ENCODE results near the gene SYNC. TPM values are rescaled to one million over a fixed set of nuclear protein-coding genes. Genes with fewer than 3 reads are reported as not detected.

The SYNC gene
- 22.4 TPM for total RNA-seq
- polyA plus RNA-seq, result 13.3 TPM

DNA sequence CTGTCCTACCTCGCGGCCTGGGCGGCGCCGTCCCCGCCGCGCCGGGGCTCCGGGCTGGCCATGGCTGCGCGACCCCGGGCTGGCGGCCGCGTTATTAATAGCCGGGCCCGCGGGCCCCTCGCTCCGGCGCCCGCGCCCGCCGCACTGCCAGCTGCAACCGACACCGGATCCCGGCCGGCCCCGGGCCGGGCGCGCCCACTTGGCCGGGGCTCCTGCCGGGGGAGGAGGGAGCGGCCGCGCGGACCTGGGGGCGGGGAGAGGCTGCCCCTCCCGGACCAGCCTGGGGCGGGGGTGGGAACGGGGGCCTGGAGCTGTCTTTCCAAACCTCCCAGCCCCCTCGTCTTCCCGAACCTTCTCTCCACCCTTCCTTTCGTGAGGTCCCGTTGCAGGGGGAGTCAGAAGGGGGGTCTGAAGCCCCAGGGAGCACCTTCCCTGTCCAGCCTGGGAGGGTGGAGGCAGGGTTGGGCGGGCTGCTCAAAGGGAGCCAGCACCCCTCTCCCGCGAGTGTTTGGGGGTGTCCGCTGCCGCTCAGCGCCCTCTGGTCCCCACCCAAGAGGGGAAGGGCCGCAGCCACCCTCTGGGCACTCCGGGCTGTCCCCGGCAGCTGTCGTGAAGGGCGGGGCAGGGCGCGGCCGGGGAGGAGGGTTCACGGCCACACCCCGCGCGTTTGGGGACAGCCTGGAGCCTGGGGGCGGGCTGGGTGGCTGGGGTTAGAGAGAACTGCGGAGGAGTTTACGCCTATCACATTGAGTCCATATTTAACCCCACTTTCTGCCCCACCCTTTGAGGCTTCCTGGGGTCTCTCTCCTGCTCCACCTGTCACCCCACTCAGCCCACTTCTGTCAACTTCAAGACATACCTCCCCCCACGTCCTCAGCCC lies at the start of gene SYNC:
Gene SYNC, minus strand, starts transcription at position 172 of the 880 bp plus-strand sequence. Its CDS starts 110 bp downstream, at position 62.
- no peak for DNase-seq (ENCODE audit: extremely low spot score)
- H3K4me3 ChIP-seq (ENCODE audit: low read depth, low read length), result peak within 1 kb of the TSS; percentile 71
- no peaks in the 10 kb centered on the region for H3K4me1 ChIP-seq (ENCODE audit: insufficient read depth)
- under 1% methylated on average over 70 of the region's 70 CpGs for WGBS
- peak within 1 kb of the TSS; percentile 34 for H3K27ac ChIP-seq (ENCODE audit: low read depth)
- no peaks in the 10 kb centered on the region for H3K36me3 ChIP-seq (ENCODE audit: insufficient read depth)

GRCh38 chr1:32749771-32750170 lies 47.2 kb upstream of the SYNC start:
- no peak overlapping the region for H3K27ac ChIP-seq (ENCODE audit: low read depth)
- H3K4me3 ChIP-seq (ENCODE audit: low read depth, low read length), result no peak overlapping the region
- no peaks in the 10 kb centered on the region for H3K36me3 ChIP-seq (ENCODE audit: insufficient read depth)
- 78% methylated on average over 3 of the region's 3 CpGs for WGBS
- DNase-seq (ENCODE audit: extremely low spot score), result no peak
- H3K4me1 ChIP-seq (ENCODE audit: insufficient read depth), result no peaks in the 10 kb centered on the region

GRCh38 chr1:32749332-32749731 lies 46.8 kb upstream of the SYNC start:
- WGBS, result 90% methylated on average over 4 of the region's 4 CpGs
- Histone ChIP-seq H3K27ac (ENCODE audit: low read depth) (no peak overlapping the region), H3K4me3 (ENCODE audit: low read depth, low read length) (no peak overlapping the region), H3K36me3 (ENCODE audit: insufficient read depth) (no peaks in the 10 kb centered on the region), H3K4me1 (ENCODE audit: insufficient read depth) (no peaks in the 10 kb centered on the region)
- no peak for DNase-seq (ENCODE audit: extremely low spot score)

DNA sequence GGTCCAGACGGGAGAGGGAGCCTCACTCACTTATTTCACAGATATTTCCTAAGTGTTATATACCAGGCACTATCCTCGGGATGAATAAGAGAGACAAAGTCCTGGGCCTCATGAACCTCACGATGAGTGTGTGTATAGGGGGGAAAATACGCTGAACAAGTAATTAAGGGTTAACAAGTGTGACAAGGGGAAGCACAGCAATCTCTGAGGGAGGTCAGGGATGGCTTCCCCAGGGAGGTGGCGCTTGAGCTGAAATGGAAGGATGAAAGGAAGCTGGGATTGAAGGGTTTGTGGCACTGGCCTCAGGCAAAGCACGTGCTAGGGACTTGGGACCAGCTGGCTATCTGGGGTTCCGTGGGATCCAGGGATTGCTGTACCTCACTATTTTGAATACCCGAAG lies 46.4 kb upstream of the SYNC start:
- Histone ChIP-seq H3K4me3 (ENCODE audit: low read depth, low read length) (no peak overlapping the region), H3K36me3 (ENCODE audit: insufficient read depth) (no peaks in the 10 kb centered on the region), H3K27ac (ENCODE audit: low read depth) (no peak overlapping the region), H3K4me1 (ENCODE audit: insufficient read depth) (no peaks in the 10 kb centered on the region)
- no peak for DNase-seq (ENCODE audit: extremely low spot score)
- WGBS, result 90% methylated on average over 8 of the region's 8 CpGs

DNA sequence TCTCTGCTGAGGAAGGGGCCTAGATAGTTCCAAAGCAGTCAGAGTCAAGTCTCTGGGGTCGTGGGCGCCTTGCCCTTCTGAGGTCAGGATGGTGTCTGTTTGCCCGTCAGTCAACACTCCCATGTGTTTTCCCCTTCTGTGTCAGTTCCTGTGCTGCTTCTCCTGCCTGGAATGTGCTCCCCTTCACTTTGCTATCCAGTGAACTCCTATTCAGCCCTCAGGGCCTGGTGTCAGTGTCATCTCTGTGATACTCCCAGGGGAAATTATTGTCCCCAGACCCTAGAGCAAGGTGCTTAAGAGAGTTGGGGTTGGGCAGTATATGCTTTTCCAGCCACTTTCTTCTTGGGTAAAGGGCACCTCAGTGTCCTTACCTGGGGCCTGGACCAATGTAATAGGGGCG lies 45.8 kb upstream of the SYNC start:
- no peaks in the 10 kb centered on the region for H3K36me3 ChIP-seq (ENCODE audit: insufficient read depth)
- DNase-seq (ENCODE audit: extremely low spot score), result no peak
- no peak overlapping the region for H3K4me3 ChIP-seq (ENCODE audit: low read depth, low read length)
- H3K27ac ChIP-seq (ENCODE audit: low read depth), result no peak overlapping the region
- WGBS, result 94% methylated on average over 4 of the region's 4 CpGs
- no peaks in the 10 kb centered on the region for H3K4me1 ChIP-seq (ENCODE audit: insufficient read depth)

DNA sequence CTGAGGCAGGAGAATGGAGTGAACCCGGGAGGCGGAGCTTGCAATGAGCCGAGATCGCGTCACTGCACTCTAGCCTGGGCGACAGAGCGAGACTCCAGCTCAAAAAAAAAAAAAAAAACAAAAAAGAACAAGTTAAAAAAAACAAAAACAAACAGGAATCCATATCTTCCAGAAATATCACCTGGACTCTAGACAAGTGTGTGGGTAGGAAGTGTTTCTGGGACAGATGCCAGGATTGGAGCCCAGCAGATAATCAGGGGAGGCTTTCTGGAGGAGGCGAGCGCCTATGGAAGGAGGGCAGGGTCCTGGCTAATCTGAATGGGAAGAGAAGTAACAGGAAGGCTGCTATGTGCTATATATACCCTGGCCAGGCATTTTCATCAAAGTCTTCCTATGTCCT lies 43.6 kb upstream of the SYNC start:
- H3K4me3 ChIP-seq (ENCODE audit: low read depth, low read length), result no peak overlapping the region
- no peaks in the 10 kb centered on the region for H3K4me1 ChIP-seq (ENCODE audit: insufficient read depth)
- no peak overlapping the region for H3K27ac ChIP-seq (ENCODE audit: low read depth)
- DNase-seq (ENCODE audit: extremely low spot score), result no peak
- H3K36me3 ChIP-seq (ENCODE audit: insufficient read depth), result no peaks in the 10 kb centered on the region
- 87% methylated on average over 9 of the region's 9 CpGs for whole genome bisulfite sequencing

DNA sequence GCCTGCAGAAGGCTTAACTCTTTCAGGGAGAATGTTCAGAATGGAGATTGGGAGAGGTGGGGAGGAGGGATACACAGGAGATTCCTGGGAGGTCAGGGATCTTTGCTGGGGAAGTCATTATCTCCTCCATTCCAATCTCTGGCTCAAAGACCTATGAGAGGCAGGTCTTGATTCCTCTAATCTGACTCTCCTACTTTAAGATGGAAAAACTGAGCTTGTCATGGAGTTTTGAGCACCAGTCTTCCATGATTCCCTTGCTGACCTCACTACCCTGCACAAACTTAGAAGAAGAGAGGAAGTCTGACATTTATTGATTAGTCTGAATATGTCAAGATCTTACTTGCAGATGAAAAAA lies 41.5 kb upstream of the SYNC start:
- H3K36me3 ChIP-seq (ENCODE audit: insufficient read depth), result no peaks in the 10 kb centered on the region
- no peak overlapping the region for H3K27ac ChIP-seq (ENCODE audit: low read depth)
- H3K4me1 ChIP-seq (ENCODE audit: insufficient read depth), result no peaks in the 10 kb centered on the region
- H3K4me3 ChIP-seq (ENCODE audit: low read depth, low read length), result no peak overlapping the region
- DNase-seq (ENCODE audit: extremely low spot score), result no peak

- DNase-seq (ENCODE audit: extremely low spot score), result no peak
- Histone ChIP-seq H3K27ac (ENCODE audit: low read depth) (no peak overlapping the region), H3K36me3 (ENCODE audit: insufficient read depth) (no peaks in the 10 kb centered on the region), H3K4me3 (ENCODE audit: low read depth, low read length) (no peak overlapping the region), H3K4me1 (ENCODE audit: insufficient read depth) (no peaks in the 10 kb centered on the region)
- 31% methylated on average over 6 of the region's 6 CpGs for WGBS
Measured at GRCh38 chr1:32743380-32744070, 41.0 kb upstream of the SYNC start.

DNA sequence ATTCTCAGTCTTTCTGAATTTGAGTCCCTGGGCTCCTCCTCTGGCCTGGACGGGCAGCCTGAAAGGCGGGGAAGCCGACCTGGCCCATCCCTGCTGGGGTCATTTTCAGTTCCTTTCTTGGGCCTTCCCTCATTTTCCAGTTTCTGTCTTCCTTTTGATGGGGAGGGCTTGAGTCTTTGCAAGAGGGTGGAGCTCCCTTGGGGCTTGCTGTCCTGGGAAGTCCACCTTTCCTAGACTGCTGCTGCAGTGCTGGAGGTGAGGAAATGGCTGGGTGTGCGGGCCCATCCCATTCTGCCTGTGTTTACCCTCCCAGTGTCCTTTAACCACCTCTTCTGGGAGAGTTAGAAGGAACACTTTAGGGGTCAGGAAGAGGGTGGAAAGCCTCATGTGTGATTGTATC lies 40.4 kb upstream of the SYNC start:
- no peaks in the 10 kb centered on the region for H3K4me1 ChIP-seq (ENCODE audit: insufficient read depth)
- peak overlapping the region; percentile 95 for H3K27ac ChIP-seq (ENCODE audit: low read depth)
- 66% methylated on average over 4 of the region's 4 CpGs for WGBS
- no peak for DNase-seq (ENCODE audit: extremely low spot score)
- no peaks in the 10 kb centered on the region for H3K36me3 ChIP-seq (ENCODE audit: insufficient read depth)
- peak overlapping the region; percentile 87 for H3K4me3 ChIP-seq (ENCODE audit: low read depth, low read length)

GRCh38 chr1:32742199-32742947 lies 39.8 kb upstream of the SYNC start:
- DNase-seq (ENCODE audit: extremely low spot score), result no peak
- 22% methylated on average over 28 of the region's 28 CpGs for WGBS

GRCh38 chr1:32741413-32742198 lies 39.0 kb upstream of the SYNC start:
- under 1% methylated on average over 101 of the region's 103 CpGs for WGBS

More at GRCh38 chr1:32742199-32742947, 39.8 kb upstream of the SYNC start:
- peak overlapping the region; percentile 87 for H3K4me3 ChIP-seq (ENCODE audit: low read depth, low read length)
- no peaks in the 10 kb centered on the region for H3K4me1 ChIP-seq (ENCODE audit: insufficient read depth)
- H3K27ac ChIP-seq (ENCODE audit: low read depth), result peak overlapping the region; percentile 95
- H3K36me3 ChIP-seq (ENCODE audit: insufficient read depth), result no peaks in the 10 kb centered on the region

DNA sequence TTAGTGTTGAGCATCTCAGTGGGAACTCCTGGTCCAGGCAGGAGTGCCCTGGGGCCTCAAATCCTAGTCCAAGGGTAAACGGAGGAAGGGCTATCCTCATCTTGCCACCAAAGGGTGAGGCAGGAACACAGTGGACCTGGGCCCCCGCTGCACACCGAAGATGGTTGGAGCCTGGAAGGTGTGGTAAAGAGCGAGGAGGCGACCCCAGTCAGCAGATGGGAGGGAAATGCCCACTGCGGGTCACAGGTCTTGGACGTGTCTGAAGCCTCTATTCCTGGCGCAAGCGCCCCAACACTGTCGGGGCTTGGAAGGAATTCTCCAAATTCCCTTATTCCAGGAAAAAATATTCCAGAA lies 38.5 kb upstream of the SYNC start:
- 35% methylated on average over 10 of the region's 10 CpGs for WGBS
- DNase-seq (ENCODE audit: extremely low spot score), result no peak
- H3K4me3 ChIP-seq (ENCODE audit: low read depth, low read length), result peak overlapping the region; percentile 87
- no peaks in the 10 kb centered on the region for H3K4me1 ChIP-seq (ENCODE audit: insufficient read depth)
- H3K36me3 ChIP-seq (ENCODE audit: insufficient read depth), result no peaks in the 10 kb centered on the region
- H3K27ac ChIP-seq (ENCODE audit: low read depth), result peak overlapping the region; percentile 71

More at GRCh38 chr1:32741413-32742198, 39.0 kb upstream of the SYNC start:
- peak overlapping the region; percentile 87 for H3K4me3 ChIP-seq (ENCODE audit: low read depth, low read length)
- no peak for DNase-seq (ENCODE audit: extremely low spot score)
- peak overlapping the region; percentile 95 for H3K27ac ChIP-seq (ENCODE audit: low read depth)
- H3K36me3 ChIP-seq (ENCODE audit: insufficient read depth), result no peaks in the 10 kb centered on the region
- no peaks in the 10 kb centered on the region for H3K4me1 ChIP-seq (ENCODE audit: insufficient read depth)
